H1 (cell line): Measurements from ENCODE around the gene CDH22. TPM values are rescaled to one million over a fixed set of nuclear protein-coding genes. Genes with fewer than 3 reads are reported as not detected.

Experiments
- CTCF ChIA-PET: fragments of 300-600 bp; sonication (Branson Sonifier 250); formaldehyde crosslinking; loops from one replicate; lab custom pipeline; 2021; ENCODE audit not compliant: partially characterized antibody; lab: Charles Lee
- POLR2A ChIA-PET: fragments of 300-600 bp; sonication (Branson Sonifier 250); formaldehyde crosslinking; loops from one replicate; lab custom pipeline; 2021; ENCODE audit warnings: inconsistent platforms; ENCODE audit not compliant: partially characterized antibody; lab: Charles Lee
- DNase-seq, 2 experiments: peaks; one replicate each; pipeline versions ENCODE4 v3.0.0 to v3.0.0-alpha.2; 2010 to 2022; ENCODE audit warnings: low spot score in 2 of 2, low read depth in 1 of 2, mixed read lengths in 1 of 2
- FAIRE-seq: peaks from 2 replicates; lab custom pipeline; 2011; peaks lifted over from hg19 to GRCh38; lab: Jason Lieb, UNC
- H2AFZ ChIP-seq: 2 replicates; pipeline ENCODE4 v1.8.1; 2012; ENCODE audit warnings: low read length, inconsistent platforms
- H2AK5ac ChIP-seq: 2 replicates; pipeline ENCODE4 v1.6.1; 2013; ENCODE audit warnings: low read depth, low read length
- H2BK120ac ChIP-seq: replicated peaks from 2 replicates; pipeline ENCODE3; 2013; ENCODE audit warnings: low read depth, low read length, inconsistent platforms
- H2BK12ac ChIP-seq: 2 replicates; pipeline ENCODE4 v1.6.1; 2013; ENCODE audit warnings: low read depth, low read length
- H2BK15ac ChIP-seq: 2 replicates; pipeline ENCODE4 v1.6.1; 2013; ENCODE audit warnings: low read length
- H2BK20ac ChIP-seq: 2 replicates; pipeline ENCODE4 v1.6.1; 2013; ENCODE audit warnings: low read length
- H2BK5ac ChIP-seq: 2 replicates; pipeline ENCODE4 v1.6.1; 2013; ENCODE audit warnings: low read depth, low read length
- H3K14ac ChIP-seq: 2 replicates; pipeline ENCODE4 v1.6.1; 2013; ENCODE audit warnings: inconsistent platforms; ENCODE audit not compliant: insufficient read length
- H3K18ac ChIP-seq: 2 replicates; pipeline ENCODE4 v1.6.1; 2013; ENCODE audit warnings: low read length; ENCODE audit errors: extremely low read depth
- H3K23ac ChIP-seq: 2 replicates; pipeline ENCODE4 v1.6.1; 2013; ENCODE audit warnings: inconsistent platforms; ENCODE audit not compliant: insufficient read length
- H3K23me2 ChIP-seq: 2 replicates; pipeline ENCODE4 v1.6.1; 2013; ENCODE audit warnings: low read depth, low read length
- H3K27ac ChIP-seq: 2 replicates; pipeline ENCODE4 v1.6.1; 2011; ENCODE audit warnings: low read depth, low read length, inconsistent platforms
- H3K27me3 ChIP-seq, 4 experiments: replicated peaks in 1 of 4; 1 replicate in 1 of 4; 2 replicates in 3 of 4; pipeline versions ENCODE4 v1.6.1 to v1.8.1; 2011 to 2013; ENCODE audit warnings: low read length in 3 of 4, mild to moderate bottlenecking in 3 of 4, inconsistent platforms in 2 of 4, mixed read lengths in 2 of 4, moderate library complexity in 1 of 4; ENCODE audit not compliant: control insufficient read depth in 3 of 4, insufficient read depth in 3 of 4; ENCODE audit errors: extremely low read depth in 1 of 4
- H3K36me3 ChIP-seq, 4 experiments: 2 replicates each; pipeline versions ENCODE4 v1.6.1 to v1.8.1; 2011 to 2013; ENCODE audit warnings: mild to moderate bottlenecking in 4 of 4, low read length in 3 of 4, moderate library complexity in 2 of 4, control low read depth in 1 of 4, inconsistent platforms in 1 of 4; ENCODE audit not compliant: insufficient read depth in 4 of 4, control insufficient read depth in 2 of 4
- H3K4ac ChIP-seq: replicated peaks from 2 replicates; pipeline ENCODE3; 2013; ENCODE audit warnings: low read length, low read depth, mixed read lengths, inconsistent platforms; ENCODE audit not compliant: insufficient read length
- H3K4me1 ChIP-seq, 4 experiments: replicated peaks in 1 of 4; 1 replicate in 1 of 4; 2 replicates in 3 of 4; pipeline versions ENCODE4 v1.6.1 to v1.8.1; 2011 to 2013; ENCODE audit warnings: low read length in 3 of 4, inconsistent platforms in 2 of 4, mixed read lengths in 1 of 4; ENCODE audit not compliant: insufficient read depth in 4 of 4, control insufficient read depth in 3 of 4
- H3K4me2 ChIP-seq, 2 experiments: 2 replicates each; pipeline versions ENCODE4 v1.6.1 to v1.8.1; 2011 to 2013; ENCODE audit warnings: low read depth in 2 of 2, low read length in 2 of 2, control low read depth in 1 of 2, inconsistent platforms in 1 of 2, mild to moderate bottlenecking in 1 of 2; ENCODE audit not compliant: insufficient read depth in 1 of 2
- H3K4me3 ChIP-seq, 4 experiments: fragments of 200-600, 300-600 bp in 1 of 4; sonication (generic), shearing (Covaris generic), sonication (Bioruptor Twin) in 1 of 4; 2 replicates each; pipeline versions ENCODE4 v1.5.1 to v1.8.1; 2011 to 2016; ENCODE audit warnings: low read length in 4 of 4, low read depth in 3 of 4, control low read depth in 2 of 4, inconsistent platforms in 2 of 4, mild to moderate bottlenecking in 2 of 4, mixed read lengths in 1 of 4, moderate library complexity in 1 of 4; ENCODE audit not compliant: insufficient read depth in 2 of 4; ENCODE audit errors: extremely low read depth in 1 of 4
- H3K56ac ChIP-seq: replicated peaks from 2 replicates; pipeline ENCODE3; 2013; ENCODE audit warnings: low read depth, mild to moderate bottlenecking, mixed read lengths, low read length, inconsistent platforms; ENCODE audit not compliant: insufficient read length
- H3K79me1 ChIP-seq: 2 replicates; pipeline ENCODE4 v1.6.1; 2013; ENCODE audit warnings: low read depth, low read length, control low read depth
- H3K79me2 ChIP-seq, 2 experiments: 2 replicates each; pipeline versions ENCODE4 v1.6.1 to v1.8.1; 2012 to 2013; ENCODE audit warnings: low read length in 2 of 2, mild to moderate bottlenecking in 2 of 2, inconsistent platforms in 1 of 2; ENCODE audit not compliant: insufficient read depth in 2 of 2, control insufficient read depth in 1 of 2
- H3K9ac ChIP-seq, 4 experiments: replicated peaks in 1 of 4; 1 replicate in 1 of 4; 2 replicates in 3 of 4; pipeline versions ENCODE4 v1.6.1 to v1.8.1; 2011 to 2013; ENCODE audit warnings: low read depth in 3 of 4, low read length in 3 of 4, control low read depth in 2 of 4, mild to moderate bottlenecking in 2 of 4, moderate library complexity in 2 of 4, inconsistent platforms in 1 of 4; ENCODE audit errors: extremely low read depth in 1 of 4
- H3K9me3 ChIP-seq, 2 experiments: 2 replicates each; pipeline versions ENCODE4 v1.6.1 to v1.8.1; 2012 to 2013; ENCODE audit warnings: mild to moderate bottlenecking in 2 of 2, moderate library complexity in 2 of 2, control low read depth in 1 of 2, inconsistent platforms in 1 of 2, low read depth in 1 of 2, low read length in 1 of 2, mixed read lengths in 1 of 2; ENCODE audit not compliant: insufficient read depth in 2 of 2
- H4K20me1 ChIP-seq, 2 experiments: replicated peaks in 1 of 2; 2 replicates each; pipeline versions ENCODE3 to v1.8.1; 2011 to 2013; ENCODE audit warnings: inconsistent platforms in 2 of 2, low read length in 2 of 2, mild to moderate bottlenecking in 1 of 2; ENCODE audit not compliant: insufficient read depth in 2 of 2, control insufficient read depth in 1 of 2
- H4K5ac ChIP-seq: 2 replicates; pipeline ENCODE4 v1.6.1; 2013; ENCODE audit warnings: low read length, low read depth, mixed read lengths, inconsistent platforms; ENCODE audit not compliant: insufficient read length
- H4K8ac ChIP-seq: 2 replicates; pipeline ENCODE4 v1.8.0; 2013; ENCODE audit warnings: mild to moderate bottlenecking, moderate library complexity, low read length, inconsistent platforms; ENCODE audit not compliant: insufficient read depth; ENCODE audit errors: extremely low read depth
- H4K91ac ChIP-seq: replicated peaks from 2 replicates; pipeline ENCODE3; 2013; ENCODE audit warnings: low read length, mixed read lengths, inconsistent platforms; ENCODE audit not compliant: insufficient read length
- BACH1 ChIP-seq: IDR thresholded peaks from 2 replicates; pipeline ENCODE4 v1.6.1; 2012; ENCODE audit warnings: low read length, improper control_type of control experiment
- BCL11A ChIP-seq, 2 experiments: IDR thresholded peaks; one replicate each; pipeline ENCODE4 v1.6.1; 2011; ENCODE audit warnings: low read depth in 2 of 2, low read length in 2 of 2, mild to moderate bottlenecking in 2 of 2
- CBX5 ChIP-seq: fragments of 300-800, 300-1000 bp; sonication (generic); IDR thresholded peaks from 2 replicates; pipeline ENCODE4 v1.7.1; 2016; ENCODE audit warnings: antibody characterized with exemption, low read length, low read depth
- EGR1 ChIP-seq: IDR thresholded peaks from 2 replicates; pipeline ENCODE4 v1.6.1; 2011; ENCODE audit warnings: low read depth, low read length, borderline replicate concordance
- GABPA ChIP-seq: IDR thresholded peaks from 2 replicates; pipeline ENCODE4 v1.6.1; 2011; ENCODE audit warnings: mild to moderate bottlenecking, low read length, moderate library complexity, borderline replicate concordance; ENCODE audit not compliant: insufficient read depth
- GTF2F1 ChIP-seq: IDR thresholded peaks from 2 replicates; pipeline ENCODE4 v1.6.1; 2012; ENCODE audit warnings: low read depth, low read length, improper control_type of control experiment, borderline replicate concordance
- POU5F1 ChIP-seq: IDR thresholded peaks from 2 replicates; pipeline ENCODE4 v1.6.1; 2011; ENCODE audit warnings: low read depth, mild to moderate bottlenecking, low read length, moderate library complexity
- SIN3A ChIP-seq, 2 experiments: IDR thresholded peaks in 1 of 2; conservative IDR thresholded peaks in 1 of 2; 2 replicates each; pipeline ENCODE4 v1.6.1; 2011 to 2012; ENCODE audit warnings: low read length in 2 of 2, improper control_type of control experiment in 1 of 2, low read depth in 1 of 2, mild to moderate bottlenecking in 1 of 2
- SIX5 ChIP-seq: IDR thresholded peaks from 2 replicates; pipeline ENCODE4 v1.6.1; 2011; ENCODE audit warnings: mild to moderate bottlenecking, low read depth, low read length
- WGBS, 2 experiments: shearing (Covaris generic) in 1 of 2; methylation state at CpG; one replicate each; pipeline versions ENCODE4 v1.1.6 to v1.1.7; 2013 to 2015; ENCODE audit warnings: low lambda C conversion rate in 2 of 2, mixed read lengths in 2 of 2, inconsistent platforms in 1 of 2, low coverage in 1 of 2, missing lambda C conversion rate in 1 of 2; ENCODE audit not compliant: insufficient replicate concordance in 2 of 2, insufficient coverage in 1 of 2, insufficient read length in 1 of 2; ENCODE audit errors: extremely low coverage in 1 of 2, missing lambda C conversion rate in 1 of 2; 5-methylcytosine and 5-hydroxymethylcytosine counted together
- polyA plus RNA-seq, 7 experiments: library from polyadenylated mRNA; depleted of rRNA in 3 of 7; stranded (reverse) in 5 of 7; unstranded in 2 of 7; fragments of >200 nt in 5 of 7; fragments of 200-250 nt in 2 of 7; gene quantifications; 1 replicate in 5 of 7; 2 replicates in 1 of 7; 4 replicates in 1 of 7; pipeline versions ENCODE4 v1.2.1 to v1.2.3, GENCODE V29; 2011 to 2013; ENCODE audit warnings: missing spikeins in 2 of 7, mixed read lengths in 2 of 7
- total RNA-seq: library from RNA; stranded (reverse); fragmentation: NEBNext Ultra II Directional; extraction: Animal tissue kit (Norgen Biotek cat#: 25700); gene quantifications from 2 replicates; pipeline ENCODE4 v1.2.1, GENCODE V29; 2021
- TF ChIP-seq, protein P1 (sequence below): IDR thresholded peaks from 2 replicates; pipeline ENCODE4 v1.6.1; 2012; ENCODE audit warnings: inconsistent platforms

Gene CDH22
- total and polyA plus RNA-seq, 2 of the 8 experiments (the other 6 are each of a cell fraction or from before 2014, with no cell fraction given) = 0.35 to 0.39 TPM

DNA sequence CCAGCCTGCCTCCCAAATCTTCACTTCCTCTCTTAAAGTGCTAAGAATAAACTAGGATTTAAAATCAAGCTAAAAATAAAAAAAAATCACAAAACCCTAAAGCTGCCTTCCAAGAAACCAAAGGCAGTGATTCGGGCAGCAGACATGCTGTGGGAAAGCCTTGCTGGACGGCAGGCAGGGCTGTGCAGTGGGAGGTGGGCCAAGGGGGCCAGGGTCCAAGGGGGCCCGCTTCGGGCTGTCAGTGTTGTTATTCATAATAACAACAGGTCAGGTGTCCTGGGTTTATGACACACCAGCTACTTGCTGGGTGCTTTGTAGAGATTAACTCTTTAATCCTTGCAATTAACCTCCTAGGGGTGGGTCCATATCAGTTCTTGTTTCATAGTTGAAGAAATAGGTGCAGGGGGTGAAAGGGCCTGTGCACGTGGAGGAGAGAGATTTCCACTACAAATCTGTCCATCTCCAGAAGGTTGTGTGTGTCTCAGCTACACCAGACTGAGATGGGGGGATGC is 149.8 kb downstream of the CDH22 start:
- no peaks in the 10 kb centered on the region for H3K23me2 ChIP-seq
- H3K9me3 ChIP-seq = no peaks in the 10 kb centered on the region

More for the DNA sequence above, 149.8 kb downstream of the CDH22 start:
- Histone ChIP-seq H3K23ac (no peak overlapping the region), H3K4me3 (no peak overlapping the region), H2BK12ac (no peak overlapping the region), H2AFZ (no peak overlapping the region), H3K56ac (no peak overlapping the region), H3K9ac (no peak overlapping the region), H2BK5ac (no peak overlapping the region), H3K79me2 (no peaks in the 10 kb centered on the region), H4K5ac (no peak overlapping the region), H3K27me3 (no peaks in the 10 kb centered on the region), H4K91ac (no peak overlapping the region), H3K18ac (no peak overlapping the region), H3K4me2 (no peak overlapping the region), H2BK20ac (no peak overlapping the region), H3K4me1 (no peaks in the 10 kb centered on the region), H3K4ac (no peak overlapping the region), H2AK5ac (no peak overlapping the region), H4K8ac (no peak overlapping the region), H3K36me3 (no peaks in the 10 kb centered on the region), H2BK120ac (no peak overlapping the region), H4K20me1 (no peaks in the 10 kb centered on the region), H2BK15ac (no peak overlapping the region), H3K27ac (no peak overlapping the region), H3K79me1 (no peaks in the 10 kb centered on the region), H3K14ac (no peak overlapping the region)
- TF ChIP-seq GTF2F1 (no peak), CBX5 (no peak), BCL11A (IDR thresholded peaks at IDR 0.05; ENCODE audit: low read depth in 2 of 2, low read length in 2 of 2) (no peak), EGR1 (no peak), GABPA (no peak), SIX5 (no peak), BACH1 (no peak), POU5F1 (no peak), SIN3A (conservative IDR thresholded peaks at IDR 0.05 in 1 of 2, IDR thresholded peaks at IDR 0.05 in 1 of 2; ENCODE audit: low read depth in 1 of 2, low read length in 2 of 2) (no peak)
- TF ChIP-seq, protein P1, sequence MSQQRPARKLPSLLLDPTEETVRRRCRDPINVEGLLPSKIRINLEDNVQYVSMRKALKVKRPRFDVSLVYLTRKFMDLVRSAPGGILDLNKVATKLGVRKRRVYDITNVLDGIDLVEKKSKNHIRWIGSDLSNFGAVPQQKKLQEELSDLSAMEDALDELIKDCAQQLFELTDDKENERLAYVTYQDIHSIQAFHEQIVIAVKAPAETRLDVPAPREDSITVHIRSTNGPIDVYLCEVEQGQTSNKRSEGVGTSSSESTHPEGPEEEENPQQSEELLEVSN = no peak
- DNase-seq (no peak), FAIRE-seq (no peak)
- ChIA-PET CTCF (interaction anchor here (0.7 to 21.6 kb wide), 6 partner anchors 9 to 24 kb away, joined by 3 to 233 read pairs (median 6); no protein-coding TSS in a partner anchor), POLR2A (interaction anchor here (1.0 to 1.3 kb wide), 2 partner anchors 34 to 56 kb away, joined by 3 read pairs; no protein-coding TSS in a partner anchor)
- 88% methylated on average over 5 of the region's 5 CpGs; no CpG with 5 or more reads in 1 of the 2 experiments for WGBS, 2 experiments
